ENCODE data around the gene ITGA1. TPM values are rescaled to one million over a fixed set of nuclear protein-coding genes. Genes with fewer than 3 reads are reported as not detected.
A peak's percentile ranks its signal among the peaks of the same experiment; 100 is the strongest.

Gene ITGA1
- total and polyA plus RNA-seq, 4 donors: 24.2 to 187 (median 48.5) TPM

- no peak overlapping the region for H3K4me3 ChIP-seq (ENCODE audit: low read depth in 1 of 3, low read length in 3 of 3)
- H3K27me3 ChIP-seq (ENCODE audit: control insufficient read depth in 4 of 4, insufficient read depth in 4 of 4, low read length in 3 of 4): no peaks in the 10 kb centered on the region
- H3K36me3 ChIP-seq (ENCODE audit: control insufficient read depth in 4 of 4, insufficient read depth in 3 of 4, low read depth in 1 of 4, low read length in 3 of 4): peaks cover 0 to 19% (median 4%) of the 10 kb centered on the region in 4 donors
- H3K27ac ChIP-seq (ENCODE audit: low read depth in 1 of 2, low read length in 2 of 2): no peak overlapping the region
- no peak overlapping the region for H3K9ac ChIP-seq (ENCODE audit: low read depth in 1 of 2, low read length in 2 of 2)
- 96% methylated on average over 2 of the region's 2 CpGs for WGBS
- no peaks in the 10 kb centered on the region for H3K9me3 ChIP-seq (ENCODE audit: control insufficient read depth in 4 of 4, low read length in 3 of 4)
- no peak for TF ChIP-seq SP1 (IDR thresholded peaks at IDR 0.05)
- no peak for TF ChIP-seq ATF3 (IDR thresholded peaks at IDR 0.05)
- TF ChIP-seq FOXA1 (IDR thresholded peaks at IDR 0.05): no peak
- no peak for TF ChIP-seq YY1 (IDR thresholded peaks at IDR 0.05)
- no peak for TF ChIP-seq HNF4A (conservative IDR thresholded peaks at IDR 0.05)
- TF ChIP-seq RXRA (IDR thresholded peaks at IDR 0.05): no peak
- TF ChIP-seq TAF1 (conservative IDR thresholded peaks at IDR 0.05): no peak
- no peak for TF ChIP-seq RAD21 (IDR thresholded peaks at IDR 0.05)
- no peak for TF ChIP-seq HNF4G (IDR thresholded peaks at IDR 0.05)
- no peak for TF ChIP-seq REST (IDR thresholded peaks at IDR 0.05)
- TF ChIP-seq, protein P1, sequence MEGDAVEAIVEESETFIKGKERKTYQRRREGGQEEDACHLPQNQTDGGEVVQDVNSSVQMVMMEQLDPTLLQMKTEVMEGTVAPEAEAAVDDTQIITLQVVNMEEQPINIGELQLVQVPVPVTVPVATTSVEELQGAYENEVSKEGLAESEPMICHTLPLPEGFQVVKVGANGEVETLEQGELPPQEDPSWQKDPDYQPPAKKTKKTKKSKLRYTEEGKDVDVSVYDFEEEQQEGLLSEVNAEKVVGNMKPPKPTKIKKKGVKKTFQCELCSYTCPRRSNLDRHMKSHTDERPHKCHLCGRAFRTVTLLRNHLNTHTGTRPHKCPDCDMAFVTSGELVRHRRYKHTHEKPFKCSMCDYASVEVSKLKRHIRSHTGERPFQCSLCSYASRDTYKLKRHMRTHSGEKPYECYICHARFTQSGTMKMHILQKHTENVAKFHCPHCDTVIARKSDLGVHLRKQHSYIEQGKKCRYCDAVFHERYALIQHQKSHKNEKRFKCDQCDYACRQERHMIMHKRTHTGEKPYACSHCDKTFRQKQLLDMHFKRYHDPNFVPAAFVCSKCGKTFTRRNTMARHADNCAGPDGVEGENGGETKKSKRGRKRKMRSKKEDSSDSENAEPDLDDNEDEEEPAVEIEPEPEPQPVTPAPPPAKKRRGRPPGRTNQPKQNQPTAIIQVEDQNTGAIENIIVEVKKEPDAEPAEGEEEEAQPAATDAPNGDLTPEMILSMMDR (IDR thresholded peaks at IDR 0.05; ENCODE audit: low read depth, low read length, missing input control): no peak
- no peak for TF ChIP-seq FOXA2 (IDR thresholded peaks at IDR 0.05)
- TF ChIP-seq EGR1 (IDR thresholded peaks at IDR 0.05; ENCODE audit: low read depth in 2 of 2): no peak
- TF ChIP-seq GABPA (IDR thresholded peaks at IDR 0.05 in 1 of 2, conservative IDR thresholded peaks at IDR 0.05 in 1 of 2): no peak
- no peak for TF ChIP-seq NR2F2 (IDR thresholded peaks at IDR 0.05)
- TF ChIP-seq MAX (IDR thresholded peaks at IDR 0.05): no peak
- H3K4me1 ChIP-seq (ENCODE audit: control insufficient read depth in 4 of 4, insufficient read depth in 4 of 4, low read length in 3 of 4): peaks cover 2 to 18% (median 8%) of the 10 kb centered on the region in 4 donors
- DNase-seq (ENCODE audit: low spot score): no peak
Observed at GRCh38 chr5:52887066-52887465, 99.3 kb downstream of the ITGA1 start.

- DNase-seq (ENCODE audit: low spot score): no peak
- Histone ChIP-seq H3K4me1 (ENCODE audit: control insufficient read depth in 4 of 4, insufficient read depth in 4 of 4, low read length in 3 of 4) (peaks cover 5 to 25% (median 14%) of the 10 kb centered on the region in 4 donors), H3K4me3 (ENCODE audit: low read depth in 1 of 3, low read length in 3 of 3) (no peak overlapping the region), H3K36me3 (ENCODE audit: control insufficient read depth in 4 of 4, insufficient read depth in 3 of 4, low read depth in 1 of 4, low read length in 3 of 4) (peaks cover 0 to 10% (median 3%) of the 10 kb centered on the region in 4 donors), H3K9ac (ENCODE audit: low read depth in 1 of 2, low read length in 2 of 2) (no peak overlapping the region), H3K9me3 (ENCODE audit: control insufficient read depth in 4 of 4, low read length in 3 of 4) (no peaks in the 10 kb centered on the region), H3K27me3 (ENCODE audit: control insufficient read depth in 4 of 4, insufficient read depth in 4 of 4, low read length in 3 of 4) (no peaks in the 10 kb centered on the region), H3K27ac (ENCODE audit: low read depth in 1 of 2, low read length in 2 of 2) (peak overlapping the region; percentile 41 to 76)
- WGBS: 40% methylated on average over 5 of the region's 5 CpGs
- TF ChIP-seq TAF1 (conservative IDR thresholded peaks at IDR 0.05) (no peak), ATF3 (IDR thresholded peaks at IDR 0.05) (peak; percentile 59), REST (IDR thresholded peaks at IDR 0.05) (no peak), EGR1 (IDR thresholded peaks at IDR 0.05; ENCODE audit: low read depth in 2 of 2) (no peak), HNF4A (conservative IDR thresholded peaks at IDR 0.05) (peak in 1 of 2 donors; percentile 66), SP1 (IDR thresholded peaks at IDR 0.05) (peak; percentile 57), JUND (IDR thresholded peaks at IDR 0.05) (peak in 1 of 2 donors; percentile 31)
Observed at GRCh38 chr5:52888363-52888762, 100.6 kb downstream of the ITGA1 start.

Data from liver (tissue), 9 donors.